Hepatocyte (in vitro differentiated cells): ENCODE measurements around the gene PTPRN2. TPM values are rescaled to one million over a fixed set of nuclear protein-coding genes. Genes with fewer than 3 reads are reported as not detected.

Experiments used
- DNase-seq: peaks from one replicate; pipeline ENCODE4 v3.0.0-alpha.2; 2016; ENCODE audit warnings: low spot score
- H2AFZ ChIP-seq: fragments of 200-600 bp; sonication (generic); 2 replicates; pipeline ENCODE4 v1.6.0; 2016; ENCODE audit warnings: antibody characterized with exemption, mild to moderate bottlenecking
- H3K27ac ChIP-seq: fragments of 200-600 bp; sonication (generic); 2 replicates; pipeline ENCODE4 v1.5.1; 2016; ENCODE audit warnings: mild to moderate bottlenecking
- H3K27me3 ChIP-seq: fragments of 200-600 bp; sonication (generic); 2 replicates; pipeline ENCODE4 v1.6.1; 2016
- H3K36me3 ChIP-seq: fragments of 200-600 bp; sonication (generic); replicated peaks from 2 replicates; pipeline ENCODE4 v1.5.1; 2016; ENCODE audit warnings: low read depth; ENCODE audit not compliant: insufficient read depth
- H3K4me1 ChIP-seq: fragments of 200-600 bp; sonication (generic); 2 replicates; pipeline ENCODE4 v1.5.1; 2016; ENCODE audit warnings: mild to moderate bottlenecking, moderate library complexity; ENCODE audit not compliant: insufficient read depth
- H3K4me2 ChIP-seq: fragments of 200-600 bp; sonication (generic); 2 replicates; pipeline ENCODE4 v1.6.0; 2016
- H3K4me3 ChIP-seq: fragments of 200-600 bp; sonication (generic); 2 replicates; pipeline ENCODE4 v1.5.1; 2016; ENCODE audit warnings: mild to moderate bottlenecking
- H3K79me2 ChIP-seq: fragments of 200-600 bp; sonication (generic); 2 replicates; pipeline ENCODE4 v1.6.0; 2017; ENCODE audit warnings: mild to moderate bottlenecking
- H3K9me2 ChIP-seq: fragments of 200-600 bp; sonication (generic); replicated peaks from 2 replicates; pipeline ENCODE4 v1.6.0; 2017; ENCODE audit warnings: mild to moderate bottlenecking; ENCODE audit not compliant: insufficient read depth
- H3K9me3 ChIP-seq: fragments of 200-600 bp; sonication (generic); 2 replicates; pipeline ENCODE4 v1.5.1; 2016; ENCODE audit warnings: low read depth, mild to moderate bottlenecking
- H4K20me1 ChIP-seq: fragments of 200-600 bp; sonication (generic); 2 replicates; pipeline ENCODE4 v1.6.0; 2016; ENCODE audit warnings: mild to moderate bottlenecking; ENCODE audit not compliant: insufficient read depth, poor library complexity, severe bottlenecking
- EZH2 ChIP-seq: fragments of 200-600 bp; sonication (generic); IDR thresholded peaks from 2 replicates; pipeline ENCODE4 v1.6.1; 2016; ENCODE audit warnings: antibody characterized with exemption, mild to moderate bottlenecking, borderline replicate concordance
- EZH2phosphoT487 ChIP-seq: fragments of 200-600 bp; sonication (generic); IDR thresholded peaks from one replicate; pipeline ENCODE4 v1.6.1; 2018; ENCODE audit warnings: antibody characterized with exemption, mild to moderate bottlenecking, low read depth, moderate library complexity; ENCODE audit not compliant: unreplicated experiment, severe bottlenecking
- WGBS: methylation state at CpG from one replicate; pipeline ENCODE4 v1.1.6; 2016; ENCODE audit warnings: low lambda C conversion rate; ENCODE audit errors: missing lambda C conversion rate; 5-methylcytosine and 5-hydroxymethylcytosine counted together
- polyA plus RNA-seq: library from polyadenylated mRNA; unstranded; fragments of >200 nt; fragmentation: Nextera tagmentation; extraction: Ambion mirVana; gene quantifications from 2 replicates; pipeline ENCODE4 v1.2.1, GENCODE V29; 2016
- total RNA-seq: library from RNA; depleted of rRNA; stranded (reverse); fragments of >200 nt; gene quantifications from 2 replicates; pipeline ENCODE4 v1.2.3, GENCODE V29; 2014
- TF ChIP-seq, protein P1 (sequence below): fragments of 200-600 bp; sonication (generic); IDR thresholded peaks from 2 replicates; pipeline ENCODE4 v1.5.1; 2016; ENCODE audit warnings: antibody characterized with exemption, mild to moderate bottlenecking; ENCODE audit not compliant: poor library complexity

The PTPRN2 gene
- total and polyA plus RNA-seq, 2 experiments from 2014 or later, result 2.1 to 3.3 TPM

DNA sequence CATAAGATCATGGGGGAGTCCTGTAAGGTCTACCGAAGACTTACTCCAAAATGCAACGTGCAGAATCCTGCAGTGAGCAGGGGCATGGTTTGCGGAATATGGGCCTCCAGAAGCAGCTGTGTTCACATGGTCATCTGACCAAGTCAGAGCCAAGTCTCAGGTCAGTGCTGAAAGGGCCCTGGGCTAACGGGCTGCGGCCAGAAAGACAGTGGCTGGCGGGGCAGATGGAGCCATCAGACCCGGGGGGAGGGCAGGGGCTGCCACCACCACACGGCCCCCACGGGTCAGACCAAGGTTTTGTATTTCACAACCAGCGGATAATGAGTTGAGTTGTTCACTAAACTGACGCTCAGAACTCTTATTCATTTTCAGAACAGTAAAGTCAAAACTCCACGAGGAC, 522.3 kb downstream of the PTPRN2 start:
- no peaks in the 10 kb centered on the region for H3K27me3 ChIP-seq
- H3K79me2 ChIP-seq, result no peaks in the 10 kb centered on the region
- H3K9me2 ChIP-seq, result no peaks in the 10 kb centered on the region
- no peak overlapping the region for H2AFZ ChIP-seq
- H3K9me3 ChIP-seq, result no peaks in the 10 kb centered on the region
- 80% methylated on average over 12 of the region's 12 CpGs for WGBS
- H4K20me1 ChIP-seq, result no peaks in the 10 kb centered on the region
- H3K27ac ChIP-seq, result no peak overlapping the region
- no peak overlapping the region for H3K4me3 ChIP-seq
- DNase-seq, result no peak
- TF ChIP-seq, protein P1, sequence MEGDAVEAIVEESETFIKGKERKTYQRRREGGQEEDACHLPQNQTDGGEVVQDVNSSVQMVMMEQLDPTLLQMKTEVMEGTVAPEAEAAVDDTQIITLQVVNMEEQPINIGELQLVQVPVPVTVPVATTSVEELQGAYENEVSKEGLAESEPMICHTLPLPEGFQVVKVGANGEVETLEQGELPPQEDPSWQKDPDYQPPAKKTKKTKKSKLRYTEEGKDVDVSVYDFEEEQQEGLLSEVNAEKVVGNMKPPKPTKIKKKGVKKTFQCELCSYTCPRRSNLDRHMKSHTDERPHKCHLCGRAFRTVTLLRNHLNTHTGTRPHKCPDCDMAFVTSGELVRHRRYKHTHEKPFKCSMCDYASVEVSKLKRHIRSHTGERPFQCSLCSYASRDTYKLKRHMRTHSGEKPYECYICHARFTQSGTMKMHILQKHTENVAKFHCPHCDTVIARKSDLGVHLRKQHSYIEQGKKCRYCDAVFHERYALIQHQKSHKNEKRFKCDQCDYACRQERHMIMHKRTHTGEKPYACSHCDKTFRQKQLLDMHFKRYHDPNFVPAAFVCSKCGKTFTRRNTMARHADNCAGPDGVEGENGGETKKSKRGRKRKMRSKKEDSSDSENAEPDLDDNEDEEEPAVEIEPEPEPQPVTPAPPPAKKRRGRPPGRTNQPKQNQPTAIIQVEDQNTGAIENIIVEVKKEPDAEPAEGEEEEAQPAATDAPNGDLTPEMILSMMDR, result no peak
- no peak for TF ChIP-seq EZH2phosphoT487
- no peak for TF ChIP-seq EZH2
- no peaks in the 10 kb centered on the region for H3K36me3 ChIP-seq
- H3K4me1 ChIP-seq, result no peaks in the 10 kb centered on the region
- H3K4me2 ChIP-seq, result no peak overlapping the region

DNA sequence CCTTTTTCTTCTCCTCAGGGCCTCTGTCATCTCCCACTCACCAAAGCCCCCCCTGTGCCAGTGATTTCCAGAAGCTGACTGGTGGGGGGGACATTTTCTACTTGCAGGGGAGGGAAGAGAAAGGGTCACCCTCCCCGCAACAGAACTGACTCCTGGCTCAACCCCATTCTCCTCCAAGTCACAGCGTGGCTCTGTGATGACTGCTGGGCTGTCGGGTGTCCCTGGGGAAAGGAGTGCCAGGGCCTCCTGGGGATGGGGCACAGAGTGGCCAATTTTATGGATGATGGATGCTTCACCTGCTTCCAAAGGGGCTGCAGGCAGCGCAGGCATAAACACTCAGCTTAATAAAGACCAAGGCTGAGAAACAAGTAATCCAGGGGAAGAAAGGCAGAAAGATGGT, 523.0 kb downstream of the PTPRN2 start:
- Histone ChIP-seq H3K4me1 (no peaks in the 10 kb centered on the region), H3K4me2 (no peak overlapping the region), H4K20me1 (no peaks in the 10 kb centered on the region), H3K27ac (no peak overlapping the region), H2AFZ (no peak overlapping the region), H3K4me3 (no peak overlapping the region), H3K27me3 (no peaks in the 10 kb centered on the region), H3K9me3 (no peaks in the 10 kb centered on the region), H3K36me3 (no peaks in the 10 kb centered on the region), H3K79me2 (no peaks in the 10 kb centered on the region), H3K9me2 (no peaks in the 10 kb centered on the region)
- DNase-seq, result no peak
- WGBS, result 93% methylated on average over 4 of the region's 4 CpGs
- TF ChIP-seq, protein P1, result no peak
- TF ChIP-seq EZH2 (no peak), EZH2phosphoT487 (no peak)

DNA sequence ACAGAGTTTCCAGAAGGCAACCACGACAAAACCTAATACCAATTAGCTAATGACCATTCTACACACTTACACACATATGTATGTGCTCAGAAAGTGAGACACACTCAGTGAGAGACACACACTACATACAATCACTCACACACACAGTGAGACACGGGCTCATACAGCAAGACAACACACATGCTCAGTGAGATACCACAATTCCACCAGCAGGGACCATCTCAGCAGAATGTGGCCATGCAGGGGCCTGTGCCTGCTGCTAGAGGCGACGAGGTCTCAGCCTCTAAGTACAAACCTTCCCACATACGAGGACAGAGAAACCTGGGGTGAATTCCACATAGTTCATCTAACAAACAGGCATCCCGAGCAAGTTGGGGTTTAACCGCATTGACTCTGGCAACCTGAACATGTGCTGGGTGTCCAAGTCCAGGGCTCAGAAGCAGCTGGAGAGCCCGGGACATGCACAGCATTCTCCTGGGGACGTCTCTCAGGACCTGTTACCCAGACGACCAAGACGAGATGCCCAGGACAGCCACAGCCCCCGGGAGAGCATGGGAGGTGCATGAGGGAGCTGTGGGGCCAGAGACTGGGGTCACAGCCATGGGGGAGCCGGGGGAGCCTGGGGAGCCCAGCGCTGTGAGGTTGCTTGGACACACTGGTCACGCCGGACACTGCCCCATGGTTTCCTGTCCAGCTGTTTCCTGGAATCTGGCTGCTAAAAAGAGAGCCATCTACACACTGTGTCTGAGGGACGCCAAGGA, 523.6 kb downstream of the PTPRN2 start:
- H3K4me2 ChIP-seq, result no peak overlapping the region
- H3K9me3 ChIP-seq, result no peaks in the 10 kb centered on the region
- DNase-seq, result no peak
- no peaks in the 10 kb centered on the region for H3K9me2 ChIP-seq
- TF ChIP-seq, protein P1, result no peak
- no peak for TF ChIP-seq EZH2phosphoT487
- no peak for TF ChIP-seq EZH2
- no peaks in the 10 kb centered on the region for H3K79me2 ChIP-seq
- H3K4me3 ChIP-seq, result no peak overlapping the region
- no peaks in the 10 kb centered on the region for H4K20me1 ChIP-seq
- no peaks in the 10 kb centered on the region for H3K4me1 ChIP-seq
- H3K36me3 ChIP-seq, result no peaks in the 10 kb centered on the region
- WGBS, result 86% methylated on average over 17 of the region's 17 CpGs
- no peaks in the 10 kb centered on the region for H3K27me3 ChIP-seq
- H2AFZ ChIP-seq, result no peak overlapping the region
- no peak overlapping the region for H3K27ac ChIP-seq

DNA sequence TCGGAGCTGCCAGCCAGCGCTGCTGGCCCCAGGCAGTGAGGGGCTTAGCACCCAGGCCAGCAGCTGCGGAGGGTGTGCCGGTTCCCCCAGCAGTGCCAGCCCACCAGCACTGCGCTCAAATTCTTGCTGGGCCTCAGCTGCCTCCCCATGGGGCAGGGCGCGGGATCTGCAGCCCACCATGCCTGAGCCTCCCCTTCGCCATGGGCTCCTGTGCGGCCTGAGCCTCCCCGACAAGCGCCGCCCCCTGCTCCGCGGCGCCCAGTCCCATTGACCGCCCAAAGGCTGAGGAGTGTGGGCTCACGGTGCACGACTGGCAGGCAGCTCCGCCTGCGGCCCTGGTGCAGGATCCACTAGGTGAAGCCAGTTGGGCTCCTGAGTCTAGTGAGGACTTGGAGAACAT, 525.0 kb downstream of the PTPRN2 start:
- Histone ChIP-seq H3K27me3 (no peaks in the 10 kb centered on the region), H3K4me3 (no peak overlapping the region), H2AFZ (no peak overlapping the region), H3K4me2 (no peak overlapping the region), H3K9me2 (no peaks in the 10 kb centered on the region), H3K4me1 (no peaks in the 10 kb centered on the region), H3K36me3 (no peaks in the 10 kb centered on the region), H4K20me1 (no peaks in the 10 kb centered on the region), H3K27ac (no peak overlapping the region), H3K9me3 (no peaks in the 10 kb centered on the region), H3K79me2 (no peaks in the 10 kb centered on the region)
- DNase-seq, result no peak
- TF ChIP-seq EZH2phosphoT487 (no peak), EZH2 (no peak)
- TF ChIP-seq, protein P1, result no peak
- 96% methylated on average over 18 of the region's 20 CpGs for WGBS
